HepG2 (cell line): Measurements from ENCODE around the gene BCAM.

Experiments used
- POLR2A ChIP-seq, 2 experiments: IDR thresholded peaks; 2 replicates each; pipeline ENCODE4 v1.6.1; 2011; ENCODE audit warnings: low read depth in 2 of 2, low read length in 2 of 2, mild to moderate bottlenecking in 1 of 2, moderate library complexity in 1 of 2; ENCODE audit not compliant: insufficient read depth in 1 of 2
- RAD51 ChIP-seq: fragments of 450-650 bp; IDR thresholded peaks from 2 replicates; pipeline ENCODE4 v1.6.1; 2016; ENCODE audit warnings: borderline replicate concordance
- ZNF274 ChIP-seq: sonication (generic); formaldehyde crosslinking; IDR thresholded peaks from 2 replicates; pipeline ENCODE4 v1.5.1; 2020; ENCODE audit warnings: mild to moderate bottlenecking, missing genetic modification reagents
- ZNF329 ChIP-seq: sonication (generic); formaldehyde crosslinking; IDR thresholded peaks from 2 replicates; pipeline ENCODE4 v1.9.0; 2021; ENCODE audit warnings: low read depth, mild to moderate bottlenecking, missing genetic modification reagents
- TF ChIP-seq, protein P1 (sequence below): sonication (generic); formaldehyde crosslinking; IDR thresholded peaks from 2 replicates; pipeline ENCODE4 v1.5.1; 2020; ENCODE audit warnings: missing genetic modification reagents, mild to moderate bottlenecking, borderline replicate concordance
- TF ChIP-seq, protein P2 (sequence below): sonication (generic); formaldehyde crosslinking; IDR thresholded peaks from 2 replicates; pipeline ENCODE4 v1.5.0; 2020; ENCODE audit warnings: mild to moderate bottlenecking, missing genetic modification reagents, moderate library complexity
- TF ChIP-seq, protein P3 (sequence below): sonication (generic); formaldehyde crosslinking; IDR thresholded peaks from 2 replicates; pipeline ENCODE4 v1.5.0; 2020; ENCODE audit warnings: missing genetic modification reagents

DNA sequence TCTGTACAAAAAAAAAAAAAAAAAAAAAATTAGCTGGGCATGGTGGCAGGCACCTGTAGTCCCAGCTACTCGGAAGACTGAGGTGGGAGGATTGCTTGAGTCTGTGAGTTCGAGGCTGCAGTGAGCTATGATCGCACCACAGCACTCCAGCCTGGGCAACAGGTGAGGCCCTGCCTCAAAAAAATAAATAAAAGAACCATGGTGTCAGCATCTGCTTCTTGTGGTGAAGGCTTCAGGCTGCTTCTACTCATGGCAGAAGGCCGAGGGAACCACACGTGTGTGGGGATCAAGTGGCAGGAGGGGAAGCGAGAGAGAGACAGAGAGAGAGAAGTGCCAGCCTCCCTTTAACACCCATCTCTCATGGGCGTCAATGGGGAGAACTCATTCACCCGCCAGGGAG lies 46.9 kb upstream of the BCAM start:
- TF ChIP-seq ZNF274 (CRISPR knock-in tag) (no peak), POLR2A (IDR thresholded peaks at IDR 0.05; ENCODE audit: insufficient read depth in 1 of 2, low read depth in 2 of 2, low read length in 2 of 2) (no peak), ZNF329 (CRISPR knock-in tag) (no peak), RAD51 (no peak)
- TF ChIP-seq, protein P1, sequence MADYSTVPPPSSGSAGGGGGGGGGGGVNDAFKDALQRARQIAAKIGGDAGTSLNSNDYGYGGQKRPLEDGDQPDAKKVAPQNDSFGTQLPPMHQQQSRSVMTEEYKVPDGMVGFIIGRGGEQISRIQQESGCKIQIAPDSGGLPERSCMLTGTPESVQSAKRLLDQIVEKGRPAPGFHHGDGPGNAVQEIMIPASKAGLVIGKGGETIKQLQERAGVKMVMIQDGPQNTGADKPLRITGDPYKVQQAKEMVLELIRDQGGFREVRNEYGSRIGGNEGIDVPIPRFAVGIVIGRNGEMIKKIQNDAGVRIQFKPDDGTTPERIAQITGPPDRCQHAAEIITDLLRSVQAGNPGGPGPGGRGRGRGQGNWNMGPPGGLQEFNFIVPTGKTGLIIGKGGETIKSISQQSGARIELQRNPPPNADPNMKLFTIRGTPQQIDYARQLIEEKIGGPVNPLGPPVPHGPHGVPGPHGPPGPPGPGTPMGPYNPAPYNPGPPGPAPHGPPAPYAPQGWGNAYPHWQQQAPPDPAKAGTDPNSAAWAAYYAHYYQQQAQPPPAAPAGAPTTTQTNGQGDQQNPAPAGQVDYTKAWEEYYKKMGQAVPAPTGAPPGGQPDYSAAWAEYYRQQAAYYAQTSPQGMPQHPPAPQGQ (CRISPR knock-in tag): no peak
- TF ChIP-seq, protein P2, sequence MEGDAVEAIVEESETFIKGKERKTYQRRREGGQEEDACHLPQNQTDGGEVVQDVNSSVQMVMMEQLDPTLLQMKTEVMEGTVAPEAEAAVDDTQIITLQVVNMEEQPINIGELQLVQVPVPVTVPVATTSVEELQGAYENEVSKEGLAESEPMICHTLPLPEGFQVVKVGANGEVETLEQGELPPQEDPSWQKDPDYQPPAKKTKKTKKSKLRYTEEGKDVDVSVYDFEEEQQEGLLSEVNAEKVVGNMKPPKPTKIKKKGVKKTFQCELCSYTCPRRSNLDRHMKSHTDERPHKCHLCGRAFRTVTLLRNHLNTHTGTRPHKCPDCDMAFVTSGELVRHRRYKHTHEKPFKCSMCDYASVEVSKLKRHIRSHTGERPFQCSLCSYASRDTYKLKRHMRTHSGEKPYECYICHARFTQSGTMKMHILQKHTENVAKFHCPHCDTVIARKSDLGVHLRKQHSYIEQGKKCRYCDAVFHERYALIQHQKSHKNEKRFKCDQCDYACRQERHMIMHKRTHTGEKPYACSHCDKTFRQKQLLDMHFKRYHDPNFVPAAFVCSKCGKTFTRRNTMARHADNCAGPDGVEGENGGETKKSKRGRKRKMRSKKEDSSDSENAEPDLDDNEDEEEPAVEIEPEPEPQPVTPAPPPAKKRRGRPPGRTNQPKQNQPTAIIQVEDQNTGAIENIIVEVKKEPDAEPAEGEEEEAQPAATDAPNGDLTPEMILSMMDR (CRISPR knock-in tag): no peak
- TF ChIP-seq, protein P3, sequence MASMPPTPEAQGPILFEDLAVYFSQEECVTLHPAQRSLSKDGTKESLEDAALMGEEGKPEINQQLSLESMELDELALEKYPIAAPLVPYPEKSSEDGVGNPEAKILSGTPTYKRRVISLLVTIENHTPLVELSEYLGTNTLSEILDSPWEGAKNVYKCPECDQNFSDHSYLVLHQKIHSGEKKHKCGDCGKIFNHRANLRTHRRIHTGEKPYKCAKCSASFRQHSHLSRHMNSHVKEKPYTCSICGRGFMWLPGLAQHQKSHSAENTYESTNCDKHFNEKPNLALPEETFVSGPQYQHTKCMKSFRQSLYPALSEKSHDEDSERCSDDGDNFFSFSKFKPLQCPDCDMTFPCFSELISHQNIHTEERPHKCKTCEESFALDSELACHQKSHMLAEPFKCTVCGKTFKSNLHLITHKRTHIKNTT: no peak
